ENCODE measurements around the gene INAVA.
A peak's percentile ranks its signal among the peaks of the same experiment; 100 is the strongest.

The INAVA gene

GRCh38 chr1:200900877-200901276, 6.2 kb downstream of the INAVA start:
- in situ Hi-C loops (cut with MboI; ENCODE audit: low sequenced_read_pairs, unreplicated experiment), result no loop called here
- DNase-seq (ENCODE audit: low spot score), result no peak
- no peak for TF ChIP-seq CTCF (IDR thresholded peaks at IDR 0.05; ENCODE audit: borderline replicate concordance, control extremely low read depth, extremely low read depth, insufficient read depth, missing control alignments)

DNA sequence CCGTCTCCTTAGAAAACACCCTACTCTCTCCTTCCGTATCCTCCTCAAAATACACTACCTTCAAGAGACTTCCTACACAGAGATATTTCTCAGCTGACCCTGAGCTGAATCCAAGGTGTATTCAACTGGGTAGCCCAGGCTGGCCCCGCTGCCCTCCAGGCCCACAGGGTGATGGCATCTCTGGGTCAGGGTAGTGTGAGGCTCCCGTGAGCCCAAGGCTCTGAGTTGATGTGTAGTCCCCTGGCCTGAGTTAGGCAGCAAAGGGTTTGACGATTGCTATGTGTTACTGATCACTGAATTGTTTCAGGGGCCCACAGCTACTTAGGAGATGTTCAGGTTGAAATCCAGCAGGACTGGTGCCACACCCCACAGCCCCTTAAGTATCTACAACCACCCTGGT, 6.7 kb downstream of the INAVA start:
- no peak for TF ChIP-seq CTCF (IDR thresholded peaks at IDR 0.05; ENCODE audit: borderline replicate concordance, control extremely low read depth, extremely low read depth, insufficient read depth, missing control alignments)
- no peak for DNase-seq (ENCODE audit: low spot score)
- in situ Hi-C loops (cut with MboI; ENCODE audit: low sequenced_read_pairs, unreplicated experiment), result no loop called here

DNA sequence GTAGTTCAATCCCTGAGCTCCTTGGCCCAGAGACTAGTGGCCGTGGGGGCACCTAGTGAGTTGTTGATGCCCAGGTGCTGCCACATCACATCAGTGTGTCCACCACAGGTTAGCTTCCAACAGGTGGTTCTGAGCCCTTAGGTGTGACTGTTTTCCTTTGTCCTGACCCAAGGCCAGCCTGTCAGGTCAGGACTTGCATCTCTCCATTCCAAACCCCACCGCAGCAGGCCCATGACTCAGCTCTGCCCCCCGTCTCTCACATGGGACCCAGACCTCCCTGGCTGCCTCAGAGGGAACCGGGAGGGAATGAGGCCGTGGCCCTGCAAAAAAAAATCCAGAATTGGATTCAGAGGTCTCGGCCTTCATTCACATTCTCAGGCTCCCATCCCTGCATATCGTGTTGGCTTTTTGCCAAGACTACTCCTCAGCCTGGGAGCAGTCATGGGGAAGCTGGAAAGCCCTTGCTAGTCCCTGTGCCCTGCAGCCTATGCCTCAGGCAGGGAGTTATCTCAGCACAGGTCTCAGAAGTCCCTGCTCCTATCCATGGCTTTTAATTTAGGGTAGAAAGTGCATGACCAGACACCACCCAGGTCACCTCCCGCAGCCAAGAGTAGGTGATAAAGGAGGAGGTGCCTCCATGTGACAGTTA, 7.2 kb downstream of the INAVA start:
- no peak for DNase-seq (ENCODE audit: low spot score)
- in situ Hi-C loops (cut with MboI; ENCODE audit: low sequenced_read_pairs, unreplicated experiment), result no loop called here
- no peak for TF ChIP-seq CTCF (IDR thresholded peaks at IDR 0.05; ENCODE audit: borderline replicate concordance, control extremely low read depth, extremely low read depth, insufficient read depth, missing control alignments)

- no peak for TF ChIP-seq CTCF (IDR thresholded peaks at IDR 0.05; ENCODE audit: borderline replicate concordance, control extremely low read depth, extremely low read depth, insufficient read depth, missing control alignments)
- in situ Hi-C loops (cut with MboI; ENCODE audit: low sequenced_read_pairs, unreplicated experiment), result no loop called here
- no peak for DNase-seq (ENCODE audit: low spot score)
Observed at GRCh38 chr1:200903793-200904192, 9.1 kb downstream of the INAVA start.

- in situ Hi-C loops (cut with MboI; ENCODE audit: low sequenced_read_pairs, unreplicated experiment), result no loop called here
- no peak for TF ChIP-seq CTCF (IDR thresholded peaks at IDR 0.05; ENCODE audit: borderline replicate concordance, control extremely low read depth, extremely low read depth, insufficient read depth, missing control alignments)
- DNase-seq (ENCODE audit: low spot score), result no peak
Observed at GRCh38 chr1:200904772-200905171, 10.1 kb downstream of the INAVA start.

GRCh38 chr1:200905411-200906052, 10.8 kb downstream of the INAVA start:
- TF ChIP-seq CTCF (IDR thresholded peaks at IDR 0.05; ENCODE audit: borderline replicate concordance, control extremely low read depth, extremely low read depth, insufficient read depth, missing control alignments), result no peak
- DNase-seq (ENCODE audit: low spot score), result peak; percentile 43
- in situ Hi-C loops (cut with MboI; ENCODE audit: low sequenced_read_pairs, unreplicated experiment), result no loop called here
